ENCODE measurements around the gene TPRG1L. TPM values are rescaled to one million over a fixed set of nuclear protein-coding genes. Genes with fewer than 3 reads are reported as not detected.
A peak's percentile ranks its signal among the peaks of the same experiment; 100 is the strongest.

Gene TPRG1L
- total RNA-seq, 2 experiments from 2014 or later, result 9.2 to 10.4 TPM

GRCh38 chr1:3627515-3628253 is 2.9 kb downstream of the TPRG1L start:
- no peaks in the 10 kb centered on the region for H3K27me3 Mint-ChIP-seq
- no peak for DNase-seq
- H3K4me1 Mint-ChIP-seq (ENCODE audit: low read depth), result peaks cover 28% of the 10 kb centered on the region
- H3K27ac Mint-ChIP-seq, result no peak overlapping the region
- no peaks in the 10 kb centered on the region for H3K36me3 Mint-ChIP-seq
- H3K9me3 Mint-ChIP-seq, result no peaks in the 10 kb centered on the region
- H3K4me3 Mint-ChIP-seq, result no peak overlapping the region
- ChIA-PET CTCF (interaction anchor here (1.3 to 5.0 kb wide), 3 partner anchors 8 to 175 kb away, joined by 3 to 30 read pairs (median 6); no protein-coding TSS in a partner anchor), POLR2A (no interaction called here)
- intact Hi-C loops (cut with micrococcal nuclease), result loop anchor here (10.0 kb wide), 1 partner anchor 97 kb away; no protein-coding TSS in a partner anchor

DNA sequence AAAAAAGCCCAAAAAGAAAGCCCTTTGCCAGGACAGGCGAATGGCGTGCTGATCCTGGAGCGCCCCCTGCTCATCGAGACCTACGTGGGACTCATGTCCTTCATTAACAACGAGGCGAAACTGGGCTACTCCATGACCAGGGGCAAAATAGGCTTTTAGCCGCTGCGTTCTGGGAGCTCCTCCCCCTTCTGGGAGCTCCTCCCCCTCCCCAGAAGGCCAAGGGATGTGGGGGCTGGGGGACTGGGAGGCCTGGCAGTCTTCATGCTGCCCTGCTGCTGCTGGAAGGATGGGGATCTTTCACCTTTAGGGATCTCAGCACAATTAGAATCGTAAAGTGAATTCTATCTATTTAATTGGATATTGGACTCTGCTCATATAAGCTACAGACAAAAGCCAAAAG is 3.6 kb downstream of the TPRG1L start:
- no peaks in the 10 kb centered on the region for H3K36me3 Mint-ChIP-seq
- no peaks in the 10 kb centered on the region for H3K27me3 Mint-ChIP-seq
- CTCF ChIA-PET, result interaction anchor here (1.3 to 5.0 kb wide), 3 partner anchors 9 to 176 kb away, joined by 3 to 30 read pairs (median 6); no protein-coding TSS in a partner anchor
- POLR2A ChIA-PET, result no interaction called here
- H3K4me3 Mint-ChIP-seq, result no peak overlapping the region
- no peak for DNase-seq
- no peak overlapping the region for H3K27ac Mint-ChIP-seq
- intact Hi-C loops (cut with micrococcal nuclease), result loop anchor here (10.0 kb wide), 1 partner anchor 96 kb away; no protein-coding TSS in a partner anchor
- H3K4me1 Mint-ChIP-seq (ENCODE audit: low read depth), result peaks cover 21% of the 10 kb centered on the region
- H3K9me3 Mint-ChIP-seq, result no peaks in the 10 kb centered on the region

DNA sequence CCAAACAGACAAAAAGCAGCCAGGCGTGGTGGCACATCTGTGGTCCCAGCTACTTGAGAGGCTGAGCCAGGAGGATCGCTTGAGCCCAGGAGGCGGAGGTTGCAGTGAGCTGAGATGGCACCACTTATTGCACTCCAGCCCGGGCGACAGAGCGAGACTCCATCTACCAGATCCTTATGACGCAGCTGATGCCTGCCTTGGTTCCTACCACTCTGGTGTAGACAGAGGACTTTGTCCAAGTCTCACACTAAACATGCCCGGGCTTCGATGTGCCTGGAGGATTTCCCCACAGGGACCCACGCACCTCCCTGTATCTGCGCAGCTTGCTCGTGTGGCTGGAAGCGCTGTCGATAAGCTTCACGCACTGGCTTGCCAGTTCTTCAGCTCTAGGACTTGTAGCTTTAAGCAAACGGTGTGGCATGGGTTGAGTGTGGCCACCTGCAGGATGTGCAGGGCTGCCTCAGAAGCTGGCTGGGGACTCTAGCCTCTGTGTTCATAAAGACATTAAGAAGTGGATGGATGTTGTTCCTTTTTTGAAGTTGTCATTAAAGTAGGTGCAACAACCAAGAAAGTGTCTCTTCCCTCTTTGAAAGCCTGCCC is 4.8 kb downstream of the TPRG1L start:
- peaks cover 4% of the 10 kb centered on the region for H3K36me3 Mint-ChIP-seq
- CTCF ChIA-PET, result interaction anchor here (1.4 to 5.0 kb wide), 3 partner anchors 10 to 177 kb away, joined by 3 to 30 read pairs (median 6); no protein-coding TSS in a partner anchor
- no peak for DNase-seq
- no peak overlapping the region for H3K27ac Mint-ChIP-seq
- intact Hi-C loops (cut with micrococcal nuclease), result loop anchor here (10.0 kb wide), 1 partner anchor 95 kb away; no protein-coding TSS in a partner anchor
- H3K4me1 Mint-ChIP-seq (ENCODE audit: low read depth), result peaks cover 8% of the 10 kb centered on the region
- POLR2A ChIA-PET, result no interaction called here
- no peaks in the 10 kb centered on the region for H3K9me3 Mint-ChIP-seq
- H3K4me3 Mint-ChIP-seq, result no peak overlapping the region
- H3K27me3 Mint-ChIP-seq, result no peaks in the 10 kb centered on the region

DNA sequence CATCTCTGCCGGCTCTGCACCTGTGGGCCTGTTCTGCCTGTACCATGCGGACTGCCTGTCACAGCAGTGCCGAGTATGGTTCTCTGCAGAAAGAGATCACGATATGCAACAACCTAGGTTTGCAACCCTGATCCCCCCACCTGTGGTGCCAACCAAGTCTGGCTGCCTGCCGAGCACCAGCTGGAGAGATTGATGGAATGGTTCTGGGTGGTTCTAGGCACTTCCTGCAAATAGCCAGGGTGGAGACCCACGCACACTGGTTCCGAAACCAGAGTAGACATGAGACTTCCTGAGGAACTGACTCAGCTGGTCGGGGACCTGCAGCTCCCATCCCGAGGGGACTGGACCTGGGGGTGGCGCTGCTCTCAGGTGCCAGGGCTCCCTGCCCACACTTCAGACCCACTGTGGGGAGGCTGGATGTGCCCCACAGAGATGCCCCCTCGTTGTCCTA is 5.4 kb downstream of the TPRG1L start:
- Mint-ChIP-seq H3K9me3 (no peaks in the 10 kb centered on the region), H3K36me3 (peaks cover 4% of the 10 kb centered on the region), H3K4me1 (ENCODE audit: low read depth) (peaks cover 8% of the 10 kb centered on the region), H3K4me3 (no peak overlapping the region), H3K27me3 (no peaks in the 10 kb centered on the region), H3K27ac (peak overlapping the region; percentile 21)
- CTCF ChIA-PET, result interaction anchor here (0.7 to 5.0 kb wide), 3 partner anchors 11 to 91 kb away, joined by 3 to 30 read pairs (median 3); no protein-coding TSS in a partner anchor
- intact Hi-C loops (cut with micrococcal nuclease), result no loop called here
- DNase-seq, result no peak
- POLR2A ChIA-PET, result no interaction called here

DNA sequence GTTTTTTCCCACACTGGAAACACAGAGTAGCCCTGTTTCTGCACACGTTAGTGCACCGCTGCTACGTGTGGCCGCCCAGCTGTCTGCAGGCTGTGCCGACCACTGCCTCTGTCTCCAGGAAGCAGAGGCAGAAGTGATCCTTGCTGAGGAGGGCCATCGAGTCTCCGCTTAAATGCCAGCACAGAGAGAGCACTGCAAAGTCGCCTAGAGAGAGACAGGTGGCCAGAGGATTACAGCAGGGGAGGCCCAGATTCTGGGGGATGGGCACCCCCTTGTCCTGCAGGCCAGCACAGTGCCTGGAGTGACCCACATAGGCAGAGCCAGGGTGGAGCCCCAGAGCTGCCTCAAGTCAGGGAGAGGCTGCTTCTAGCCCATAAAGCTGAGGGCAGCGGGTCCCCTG is 6.1 kb downstream of the TPRG1L start:
- ChIA-PET CTCF (interaction anchor here (0.6 to 5.0 kb wide), 4 partner anchors 11 to 96 kb away, joined by 3 to 30 read pairs (median 3); no protein-coding TSS in a partner anchor), POLR2A (no interaction called here)
- no peaks in the 10 kb centered on the region for H3K9me3 Mint-ChIP-seq
- peaks cover 4% of the 10 kb centered on the region for H3K36me3 Mint-ChIP-seq
- peaks cover 4% of the 10 kb centered on the region for H3K4me1 Mint-ChIP-seq (ENCODE audit: low read depth)
- intact Hi-C loops (cut with micrococcal nuclease), result no loop called here
- no peaks in the 10 kb centered on the region for H3K27me3 Mint-ChIP-seq
- DNase-seq, result no peak
- no peak overlapping the region for H3K27ac Mint-ChIP-seq
- H3K4me3 Mint-ChIP-seq, result no peak overlapping the region

GRCh38 chr1:3631320-3632260 is 6.8 kb downstream of the TPRG1L start:
- intact Hi-C loops (cut with micrococcal nuclease), result no loop called here
- H3K4me1 Mint-ChIP-seq (ENCODE audit: low read depth), result peaks cover 3% of the 10 kb centered on the region
- ChIA-PET POLR2A (no interaction called here), CTCF (interaction anchor here (0.6 to 5.0 kb wide), 3 partner anchors 12 to 95 kb away, joined by 3 to 30 read pairs (median 3); no protein-coding TSS in a partner anchor)
- no peak for DNase-seq
- no peaks in the 10 kb centered on the region for H3K9me3 Mint-ChIP-seq
- no peak overlapping the region for H3K4me3 Mint-ChIP-seq
- no peak overlapping the region for H3K27ac Mint-ChIP-seq
- no peaks in the 10 kb centered on the region for H3K27me3 Mint-ChIP-seq
- H3K36me3 Mint-ChIP-seq, result peaks cover 8% of the 10 kb centered on the region

DNA sequence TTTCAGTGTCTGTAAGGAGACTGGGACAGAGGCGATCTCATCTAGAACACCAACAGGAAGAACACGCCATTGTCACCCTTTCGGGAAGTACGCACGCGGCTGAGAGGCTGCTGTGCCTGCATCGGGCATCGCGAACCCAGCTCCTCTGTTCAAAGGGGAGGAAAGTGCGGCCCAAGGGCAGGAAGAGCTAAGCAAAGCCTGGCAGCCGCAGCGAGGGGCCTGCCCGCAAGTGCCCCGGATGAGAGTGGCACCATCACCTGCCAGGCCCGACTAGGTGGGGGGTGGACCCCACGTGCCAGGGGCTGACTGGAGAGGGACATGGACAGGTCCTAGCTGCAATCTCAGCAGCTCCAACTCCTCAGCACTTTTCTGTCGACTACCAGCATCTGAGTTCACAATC is 7.5 kb downstream of the TPRG1L start:
- CTCF ChIA-PET, result interaction anchor here (0.6 to 5.0 kb wide), 2 partner anchors 13 to 94 kb away, joined by 3 to 30 read pairs; no protein-coding TSS in a partner anchor

DNA sequence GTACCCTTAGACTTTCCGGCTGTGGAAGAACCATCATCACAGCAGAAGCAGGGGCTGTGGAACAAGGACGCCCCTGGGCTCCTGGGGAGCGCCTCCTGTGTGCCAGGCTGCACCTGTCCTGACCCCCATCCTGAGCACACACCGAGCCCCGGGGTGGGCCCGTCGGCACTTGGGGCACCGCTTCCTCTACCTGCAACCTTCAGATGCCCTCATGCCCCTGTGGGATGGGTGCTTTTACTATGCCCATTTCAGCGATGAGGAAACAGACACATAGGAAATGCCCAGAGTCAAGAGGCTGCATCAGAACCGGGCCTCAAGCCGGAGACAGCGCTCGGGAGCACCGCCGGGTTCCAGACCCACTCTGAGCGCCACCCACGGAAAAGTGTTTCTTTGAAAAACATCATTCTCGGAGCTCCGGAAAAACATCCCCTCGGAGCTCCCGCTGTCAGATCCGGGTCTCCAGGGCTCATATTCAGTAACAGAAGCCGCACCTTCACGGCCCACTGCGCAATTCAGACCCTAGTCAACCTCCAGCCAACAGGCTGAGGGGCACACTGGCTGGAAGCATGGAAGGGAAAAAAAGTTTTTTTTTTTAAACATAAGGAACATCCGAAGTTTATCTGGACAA is 8.0 kb downstream of the TPRG1L start:
- intact Hi-C loops (cut with micrococcal nuclease), result no loop called here
- POLR2A ChIA-PET, result no interaction called here
- Mint-ChIP-seq H3K27me3 (no peaks in the 10 kb centered on the region), H3K4me3 (no peak overlapping the region), H3K27ac (no peak overlapping the region), H3K36me3 (peaks cover 17% of the 10 kb centered on the region), H3K4me1 (ENCODE audit: low read depth) (peaks cover 3% of the 10 kb centered on the region), H3K9me3 (no peaks in the 10 kb centered on the region)
- no peak for DNase-seq
- CTCF ChIA-PET, result no interaction called here

More for the DNA sequence above, 7.5 kb downstream of the TPRG1L start:
- no peaks in the 10 kb centered on the region for H3K9me3 Mint-ChIP-seq
- no peaks in the 10 kb centered on the region for H3K27me3 Mint-ChIP-seq
- H3K27ac Mint-ChIP-seq, result no peak overlapping the region
- POLR2A ChIA-PET, result no interaction called here
- H3K36me3 Mint-ChIP-seq, result peaks cover 12% of the 10 kb centered on the region
- DNase-seq, result no peak
- intact Hi-C loops (cut with micrococcal nuclease), result no loop called here
- no peak overlapping the region for H3K4me3 Mint-ChIP-seq
- peaks cover 3% of the 10 kb centered on the region for H3K4me1 Mint-ChIP-seq (ENCODE audit: low read depth)

DNA sequence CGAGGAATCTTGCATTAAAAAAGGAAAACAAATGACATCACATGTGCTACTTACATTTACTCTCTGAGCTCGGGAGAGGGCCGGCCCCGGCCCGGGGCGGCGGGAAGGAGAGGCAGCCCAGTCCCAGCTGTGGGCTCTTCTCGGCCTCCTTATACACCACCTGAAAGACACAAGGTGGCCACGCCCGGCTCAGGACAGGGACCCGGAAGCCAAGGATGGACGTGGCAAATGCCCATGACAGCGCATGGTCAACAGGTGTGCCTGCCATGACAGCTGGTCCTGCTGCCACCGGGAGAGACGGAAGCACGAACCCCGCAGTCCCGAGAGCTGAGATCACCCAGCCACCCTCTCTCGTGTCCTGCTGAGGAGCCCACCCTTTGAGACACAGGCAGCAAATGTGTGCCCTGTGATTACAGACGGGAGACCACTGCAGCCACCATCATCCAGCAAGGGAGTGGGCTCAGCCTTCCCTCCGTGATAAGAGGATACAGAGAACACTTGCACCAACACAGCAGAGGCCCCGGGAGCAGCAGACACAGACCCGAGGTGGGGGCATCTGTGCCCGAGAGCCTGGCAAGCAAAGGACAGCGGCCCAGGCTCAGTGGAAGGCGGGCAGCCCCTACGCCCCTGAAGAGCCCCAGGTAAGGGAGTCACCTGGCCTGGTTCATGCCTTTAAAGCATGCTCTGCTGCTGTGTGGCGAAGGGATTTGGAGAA is 8.7 kb downstream of the TPRG1L start:
- Mint-ChIP-seq H3K27ac (no peak overlapping the region), H3K4me1 (ENCODE audit: low read depth) (peaks cover 3% of the 10 kb centered on the region)
- POLR2A ChIA-PET, result no interaction called here

DNA sequence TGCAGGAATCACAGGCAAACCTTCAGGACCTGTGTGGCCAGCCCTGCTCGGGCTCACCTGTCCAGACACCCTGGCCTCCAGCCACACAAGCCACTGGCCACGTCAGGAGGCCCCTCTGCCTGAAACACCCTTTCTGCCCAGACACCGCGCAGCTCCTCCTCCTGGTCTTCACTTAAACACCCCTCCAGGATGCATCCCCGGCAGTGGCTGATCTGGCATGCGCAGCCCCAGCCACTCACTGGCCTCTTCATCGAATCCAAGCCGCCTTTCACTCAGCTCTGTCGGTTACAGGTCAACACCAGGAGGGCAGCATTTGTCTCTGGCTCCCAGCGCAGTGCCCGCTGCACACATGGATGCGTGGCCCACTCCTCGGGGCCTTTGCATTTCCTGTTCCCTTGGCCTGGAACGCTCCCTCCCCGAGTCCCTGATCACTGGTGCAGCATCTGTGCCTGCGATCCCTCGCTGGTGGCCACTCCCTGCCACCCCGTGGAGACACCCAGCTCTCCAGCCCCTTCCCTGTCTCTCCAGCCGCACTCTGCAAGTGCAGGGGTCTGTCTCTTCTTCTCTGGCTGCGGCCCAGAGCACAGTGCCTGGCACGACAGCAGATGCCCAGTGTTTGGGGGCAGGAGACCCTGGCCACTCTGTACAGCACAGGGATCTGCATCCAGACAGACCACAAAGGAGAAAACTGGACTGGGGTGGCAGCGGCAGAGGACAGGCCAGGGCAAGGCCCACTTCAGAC is 9.4 kb downstream of the TPRG1L start:
- ChIA-PET POLR2A (no interaction called here), CTCF (no interaction called here)
- Mint-ChIP-seq H3K4me3 (no peak overlapping the region), H3K36me3 (peaks cover 20% of the 10 kb centered on the region), H3K9me3 (no peaks in the 10 kb centered on the region), H3K27ac (no peak overlapping the region), H3K27me3 (no peaks in the 10 kb centered on the region), H3K4me1 (ENCODE audit: low read depth) (peaks cover 3% of the 10 kb centered on the region)
- intact Hi-C loops (cut with micrococcal nuclease), result no loop called here
- DNase-seq, result no peak

More for the DNA sequence above, 8.7 kb downstream of the TPRG1L start:
- Mint-ChIP-seq H3K36me3 (peaks cover 20% of the 10 kb centered on the region), H3K27me3 (no peaks in the 10 kb centered on the region), H3K4me3 (no peak overlapping the region), H3K9me3 (no peaks in the 10 kb centered on the region)
- intact Hi-C loops (cut with micrococcal nuclease), result no loop called here
- DNase-seq, result no peak
- CTCF ChIA-PET, result no interaction called here

Measured in activated CD4-positive, alpha-beta memory T cell treated with anti-CD3 and anti-CD28 coated beads for 36 hours (primary cell).